Subcutaneous abdominal adipose tissue (tissue), 5 donors: Measurements from ENCODE around the gene TSGA10IP.
A peak's percentile ranks its signal among the peaks of the same experiment; 100 is the strongest.

Source experiments
- H3K27ac ChIP-seq: one replicate; pipeline ENCODE4 v1.7.0; 2013; ENCODE audit warnings: low read depth, mild to moderate bottlenecking, inconsistent platforms, low read length, moderate library complexity
- H3K27me3 ChIP-seq, 5 donors: one replicate each; pipeline ENCODE4 v1.7.0; 2013; ENCODE audit warnings: low read length in 5 of 5, inconsistent platforms in 1 of 5; ENCODE audit not compliant: control insufficient read depth in 5 of 5, insufficient read depth in 4 of 5
- H3K36me3 ChIP-seq, 5 donors: one replicate each; pipeline ENCODE4 v1.7.0; 2013; ENCODE audit warnings: low read length in 5 of 5; ENCODE audit not compliant: control insufficient read depth in 5 of 5, insufficient read depth in 5 of 5
- H3K4me1 ChIP-seq, 5 donors: one replicate each; pipeline ENCODE4 v1.7.0; 2013; ENCODE audit warnings: low read length in 5 of 5, mild to moderate bottlenecking in 3 of 5, moderate library complexity in 1 of 5; ENCODE audit not compliant: control insufficient read depth in 5 of 5, insufficient read depth in 5 of 5
- H3K4me3 ChIP-seq, 5 donors: one replicate each; pipeline ENCODE4 v1.7.0; 2013; ENCODE audit warnings: low read length in 5 of 5, low read depth in 1 of 5
- H3K9ac ChIP-seq, 5 donors: one replicate each; pipeline ENCODE4 v1.7.0; 2013; ENCODE audit warnings: low read length in 5 of 5, mild to moderate bottlenecking in 4 of 5, moderate library complexity in 3 of 5
- H3K9me3 ChIP-seq, 5 donors: one replicate each; pipeline ENCODE4 v1.7.0; 2013; ENCODE audit warnings: low read length in 5 of 5; ENCODE audit not compliant: control insufficient read depth in 5 of 5
- donor health status: healthy.
- donor health status: healthy.
- donor health status: healthy.
- donor health status: healthy.
- donor health status: healthy.

Gene TSGA10IP

DNA sequence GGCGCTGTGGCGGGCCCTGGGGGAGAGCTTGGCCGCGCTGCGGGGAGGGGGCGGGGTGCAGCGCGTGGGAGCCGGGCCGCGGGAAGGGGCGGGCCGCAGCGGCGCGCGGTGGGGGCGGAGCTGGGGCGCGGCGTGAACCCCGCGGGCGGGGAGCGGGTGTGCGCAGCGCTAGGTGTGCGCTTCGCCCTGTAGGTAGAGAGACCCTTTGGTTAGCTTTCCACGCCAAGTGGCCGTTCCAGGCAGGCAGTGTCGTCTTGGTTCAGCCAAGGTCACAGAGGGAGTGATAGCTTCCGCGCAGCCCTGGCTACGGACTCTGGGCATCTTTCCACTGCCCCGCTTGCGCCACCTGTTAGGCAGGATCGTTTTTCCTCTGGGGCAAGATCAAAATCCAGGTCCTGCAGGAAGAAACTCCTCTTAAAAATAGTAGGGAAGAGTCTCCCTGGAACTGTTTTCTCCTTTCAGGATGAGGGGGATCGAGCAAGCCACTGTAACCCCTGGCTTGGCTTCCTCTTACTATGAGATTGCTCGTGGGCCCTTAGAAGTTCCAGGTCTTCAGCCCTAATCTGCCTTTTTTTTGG is 57.5 kb downstream of the TSGA10IP start:
- Histone ChIP-seq H3K4me1 (peaks cover 2 to 27% (median 21%) of the 10 kb centered on the region in 5 donors), H3K4me3 (peak overlapping the region; percentile 77 to 100 (median 97)), H3K27me3 (no peaks in the 10 kb centered on the region), H3K36me3 (peaks cover 7 to 44% (median 40%) of the 10 kb centered on the region in 5 donors), H3K9me3 (no peaks in the 10 kb centered on the region), H3K9ac (peak overlapping the region in 4 of 5 donors; percentile 86 to 98 (median 92)), H3K27ac (peak overlapping the region; percentile 98)

DNA sequence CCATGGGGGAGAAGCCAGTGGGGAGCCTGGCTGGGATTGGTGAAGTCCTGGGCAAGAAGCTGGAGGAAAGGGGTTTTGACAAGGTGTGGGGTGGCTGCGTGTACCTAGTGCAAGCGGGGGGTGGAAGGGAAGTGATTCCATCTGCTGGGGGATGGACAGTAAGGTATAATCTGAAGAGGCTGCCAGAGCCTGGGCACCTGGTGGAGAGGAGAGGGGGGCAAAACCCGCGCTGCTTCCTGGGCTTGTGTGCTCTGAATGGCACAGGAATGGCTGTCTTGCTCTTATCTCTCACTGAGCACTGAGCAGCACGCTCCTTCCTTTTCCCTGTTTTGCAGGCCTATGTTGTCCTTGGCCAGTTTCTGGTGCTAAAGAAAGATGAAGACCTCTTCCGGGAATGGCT is 58.0 kb downstream of the TSGA10IP start:
- Histone ChIP-seq H3K4me3 (peak overlapping the region in 4 of 5 donors; percentile 77 to 100 (median 96)), H3K27me3 (no peaks in the 10 kb centered on the region), H3K9ac (peak overlapping the region in 4 of 5 donors; percentile 51 to 97 (median 86)), H3K27ac (peak overlapping the region; percentile 98), H3K4me1 (peaks cover 2 to 27% (median 21%) of the 10 kb centered on the region in 5 donors), H3K9me3 (no peaks in the 10 kb centered on the region), H3K36me3 (peaks cover 6 to 39% (median 35%) of the 10 kb centered on the region in 5 donors)

GRCh38 chr11:66004186-66004585 is 58.9 kb downstream of the TSGA10IP start:
- Histone ChIP-seq H3K9me3 (no peaks in the 10 kb centered on the region), H3K9ac (peak overlapping the region in 1 of 5 donors; percentile 26), H3K27ac (no peak overlapping the region), H3K27me3 (no peaks in the 10 kb centered on the region), H3K36me3 (peaks cover under 1 to 30% (median 26%) of the 10 kb centered on the region in 5 donors), H3K4me3 (no peak overlapping the region), H3K4me1 (peaks cover 2 to 27% (median 21%) of the 10 kb centered on the region in 5 donors)

DNA sequence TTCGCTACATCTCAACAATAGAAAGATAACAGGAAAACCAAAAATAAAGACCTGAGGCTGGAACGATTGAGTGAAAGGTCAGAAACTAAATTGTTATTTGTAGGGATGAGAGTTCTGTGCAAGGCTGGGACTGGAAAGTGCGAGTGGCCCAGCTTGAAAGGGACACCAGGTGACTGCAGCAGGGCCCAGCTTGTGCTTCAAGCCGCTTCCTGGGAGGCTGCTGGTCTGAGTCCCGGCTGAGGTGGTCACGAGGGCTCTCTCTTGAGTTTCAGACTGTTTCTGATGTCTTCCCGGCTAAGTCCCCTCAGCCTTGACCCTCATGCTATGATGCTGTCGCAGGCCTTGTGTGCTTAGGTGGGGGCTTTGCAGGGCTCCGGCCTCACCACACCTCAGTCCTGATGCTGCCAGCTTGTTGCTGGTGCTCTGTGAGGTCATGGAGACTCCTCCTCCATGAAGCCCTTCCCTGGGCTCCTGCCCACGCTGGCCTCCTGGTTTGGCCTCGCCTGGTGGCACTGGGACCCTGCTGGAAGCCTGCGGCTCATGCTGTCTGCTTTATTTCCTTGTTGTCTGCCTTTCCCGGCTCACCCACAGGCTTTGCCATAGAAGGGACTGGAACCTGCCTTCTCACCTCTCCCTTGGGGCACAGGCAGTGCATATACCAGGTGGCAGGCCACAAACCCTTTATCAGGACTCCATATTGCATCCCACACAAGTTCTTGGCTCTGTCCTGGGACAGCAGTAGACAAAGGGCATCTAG is 61.0 kb downstream of the TSGA10IP start:
- H3K9ac ChIP-seq: no peak overlapping the region
- no peak overlapping the region for H3K4me3 ChIP-seq
- H3K9me3 ChIP-seq: no peaks in the 10 kb centered on the region
- peaks cover 2 to 16% (median 12%) of the 10 kb centered on the region in 5 donors for H3K4me1 ChIP-seq
- H3K27me3 ChIP-seq: peaks cover 0 to 4% (median 2%) of the 10 kb centered on the region in 5 donors
- H3K27ac ChIP-seq: no peak overlapping the region
- H3K36me3 ChIP-seq: peaks cover 0 to 17% (median 14%) of the 10 kb centered on the region in 5 donors

GRCh38 chr11:66006891-66007176 is 61.6 kb downstream of the TSGA10IP start:
- Histone ChIP-seq H3K4me1 (peaks cover 2 to 15% (median 13%) of the 10 kb centered on the region in 5 donors), H3K4me3 (no peak overlapping the region), H3K9ac (no peak overlapping the region), H3K27ac (no peak overlapping the region), H3K27me3 (peaks cover 4 to 9% (median 7%) of the 10 kb centered on the region in 5 donors), H3K9me3 (no peaks in the 10 kb centered on the region), H3K36me3 (peaks cover 0 to 17% (median 14%) of the 10 kb centered on the region in 5 donors)

DNA sequence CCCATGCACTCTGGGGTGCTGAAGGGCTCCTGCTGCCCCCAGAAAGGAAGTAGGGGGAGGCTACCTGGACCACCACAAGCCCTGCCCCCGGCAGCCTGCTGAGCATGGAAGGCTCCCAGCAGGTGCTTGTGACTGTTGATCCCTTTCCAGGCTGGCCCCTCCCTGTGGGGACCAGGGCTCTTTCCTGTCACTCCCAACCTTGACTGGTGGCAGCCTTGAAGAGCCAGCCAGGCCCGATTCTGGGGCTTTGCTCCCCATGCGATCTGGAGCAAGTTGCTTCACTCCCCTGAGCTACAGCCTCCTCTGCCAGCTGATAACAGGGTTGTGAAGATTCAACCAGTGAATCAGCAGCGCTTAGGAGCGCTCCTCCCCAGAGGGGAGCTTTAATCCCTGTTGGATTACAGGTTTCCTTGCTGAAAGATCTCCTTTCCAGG is 61.9 kb downstream of the TSGA10IP start:
- Histone ChIP-seq H3K9me3 (no peaks in the 10 kb centered on the region), H3K27me3 (peaks cover 7 to 13% (median 10%) of the 10 kb centered on the region in 5 donors), H3K4me1 (peaks cover 0 to 19% (median 17%) of the 10 kb centered on the region in 5 donors), H3K27ac (no peak overlapping the region), H3K4me3 (no peak overlapping the region), H3K9ac (peak overlapping the region in 1 of 5 donors; percentile 19), H3K36me3 (peaks cover 0 to 17% (median 14%) of the 10 kb centered on the region in 5 donors)

DNA sequence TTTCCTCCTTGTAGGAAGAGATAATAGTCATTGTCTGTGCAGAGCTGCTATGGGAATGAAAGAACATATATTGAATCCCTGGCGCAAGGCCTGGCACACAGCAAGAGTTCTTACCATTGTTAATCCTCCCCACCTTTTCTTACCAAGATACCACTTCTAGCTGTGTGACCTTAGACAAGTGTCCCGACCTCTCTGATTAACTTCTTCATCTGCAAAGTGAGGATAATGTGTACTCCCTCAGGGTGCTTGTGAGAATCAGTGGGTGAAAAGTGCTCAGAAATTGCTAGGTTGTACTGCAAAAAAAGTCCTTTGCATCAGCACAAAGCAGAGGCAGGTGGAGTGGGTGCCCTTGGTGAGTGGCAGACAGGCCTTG is 62.8 kb downstream of the TSGA10IP start:
- no peaks in the 10 kb centered on the region for H3K9me3 ChIP-seq
- no peak overlapping the region for H3K9ac ChIP-seq
- no peak overlapping the region for H3K27ac ChIP-seq
- H3K4me1 ChIP-seq: peaks cover 0 to 19% (median 14%) of the 10 kb centered on the region in 5 donors
- H3K4me3 ChIP-seq: no peak overlapping the region
- peaks cover 0 to 17% (median 14%) of the 10 kb centered on the region in 5 donors for H3K36me3 ChIP-seq
- peaks cover 9 to 20% (median 17%) of the 10 kb centered on the region in 5 donors for H3K27me3 ChIP-seq

GRCh38 chr11:66008468-66009101 is 63.3 kb downstream of the TSGA10IP start:
- Histone ChIP-seq H3K27ac (no peak overlapping the region), H3K4me3 (no peak overlapping the region), H3K9ac (no peak overlapping the region)

More at GRCh38 chr11:66008468-66009101, 63.3 kb downstream of the TSGA10IP start:
- H3K36me3 ChIP-seq: peaks cover 0 to 17% (median 14%) of the 10 kb centered on the region in 5 donors
- H3K9me3 ChIP-seq: no peaks in the 10 kb centered on the region
- H3K27me3 ChIP-seq: peaks cover 9 to 25% (median 22%) of the 10 kb centered on the region in 5 donors
- peaks cover 0 to 18% (median 13%) of the 10 kb centered on the region in 5 donors for H3K4me1 ChIP-seq
